ENCODE measurements around the gene MS4A12. TPM values are rescaled to one million over a fixed set of nuclear protein-coding genes. Genes with fewer than 3 reads are reported as not detected.
"Not testable (repeated sequence)": the region's sequence is repeated elsewhere in the genome, so short reads cannot be mapped to it uniquely, and the experiment has no call there.

MS4A12 gene
- not detected for total RNA-seq
- long read RNA-seq, result 0 reads

- Histone ChIP-seq H3K4me3 (no peak within 1 kb of the TSS), H3K9me3 (no peaks in the 10 kb centered on the region), H3K27me3 (no peaks in the 10 kb centered on the region), H3K4me1 (no peaks in the 10 kb centered on the region), H3K27ac (no peak within 1 kb of the TSS), H3K36me3 (no peaks in the 10 kb centered on the region)
- DNase-seq (no peak), ATAC-seq (no peak)
- intact Hi-C loops (cut with DNase I), result no loop called here
- 59% methylated on average over 4 of the region's 4 CpGs for WGBS (ENCODE audit: insufficient coverage, low coverage, low lambda C conversion rate, missing lambda C conversion rate)
- no peak for TF ChIP-seq POLR2A (IDR thresholded peaks at IDR 0.05)
- TF ChIP-seq CTCF (IDR thresholded peaks at IDR 0.05), result no peak
Observed at GRCh38 chr11:60492488-60493009, at the start of gene MS4A12. MS4A12 (plus strand) TSS chr11:60492778; CDS start chr11:60497319, 4,541 bp downstream.

- no peak overlapping the region for H3K4me3 ChIP-seq
- no peaks in the 10 kb centered on the region for H3K9me3 ChIP-seq
- intact Hi-C loops (cut with DNase I), result no loop called here
- DNase-seq (no peak), ATAC-seq (no peak)
- H3K27ac ChIP-seq, result no peak overlapping the region
- TF ChIP-seq POLR2A (IDR thresholded peaks at IDR 0.05) (no peak), CTCF (IDR thresholded peaks at IDR 0.05) (no peak)
- no peaks in the 10 kb centered on the region for H3K27me3 ChIP-seq
- H3K36me3 ChIP-seq, result no peaks in the 10 kb centered on the region
- H3K4me1 ChIP-seq, result no peaks in the 10 kb centered on the region
Observed at GRCh38 chr11:60447070-60447469, 45.5 kb upstream of the MS4A12 start.

GRCh38 chr11:60447846-60448245 is 44.7 kb upstream of the MS4A12 start:
- Histone ChIP-seq H3K27ac (no peak overlapping the region), H3K4me3 (no peak overlapping the region), H3K27me3 (no peaks in the 10 kb centered on the region), H3K36me3 (no peaks in the 10 kb centered on the region), H3K4me1 (no peaks in the 10 kb centered on the region), H3K9me3 (no peaks in the 10 kb centered on the region)
- intact Hi-C loops (cut with DNase I), result no loop called here
- no peak for ATAC-seq
- TF ChIP-seq POLR2A (IDR thresholded peaks at IDR 0.05) (no peak), CTCF (IDR thresholded peaks at IDR 0.05) (no peak)
- no peak for DNase-seq

GRCh38 chr11:60451185-60451584 is 41.4 kb upstream of the MS4A12 start:
- H3K4me3 ChIP-seq; H3K27me3 ChIP-seq; intact Hi-C loops (cut with DNase I); H3K4me1 ChIP-seq; DNase-seq; H3K9me3 ChIP-seq; H3K36me3 ChIP-seq; ATAC-seq; H3K27ac ChIP-seq: not testable (repeated sequence)
- 60% methylated on average over 1 of the region's 32 CpGs for WGBS (ENCODE audit: insufficient coverage, low coverage, low lambda C conversion rate, missing lambda C conversion rate)

GRCh38 chr11:60454212-60454611 is 38.4 kb upstream of the MS4A12 start:
- Histone ChIP-seq H3K27ac (no peak overlapping the region), H3K4me1 (no peaks in the 10 kb centered on the region), H3K9me3 (no peaks in the 10 kb centered on the region), H3K27me3 (no peaks in the 10 kb centered on the region), H3K36me3 (no peaks in the 10 kb centered on the region), H3K4me3 (no peak overlapping the region)
- ATAC-seq, result no peak
- no peak for TF ChIP-seq CTCF (IDR thresholded peaks at IDR 0.05)
- no peak for TF ChIP-seq POLR2A (IDR thresholded peaks at IDR 0.05)
- intact Hi-C loops (cut with DNase I), result no loop called here
- DNase-seq, result no peak

Measured in right lobe of liver (tissue), 6 donors.